HG03025 (cell line): Measurements from ENCODE around the gene PDLIM7.
A peak's percentile ranks its signal among the peaks of the same experiment; 100 is the strongest.

ENCODE experiments used
- ATAC-seq: cut with Tn5 transposase; IDR thresholded peaks from one replicate; pipeline ENCODE4 v1.9.1; 2021; ENCODE audit warnings: mild to moderate bottlenecking, moderate library complexity; ENCODE audit not compliant: unreplicated experiment, low FRiP score

PDLIM7 gene

GRCh38 chr5:177476531-177477233 is 20.7 kb downstream of the PDLIM7 start:
- no peak for ATAC-seq

DNA sequence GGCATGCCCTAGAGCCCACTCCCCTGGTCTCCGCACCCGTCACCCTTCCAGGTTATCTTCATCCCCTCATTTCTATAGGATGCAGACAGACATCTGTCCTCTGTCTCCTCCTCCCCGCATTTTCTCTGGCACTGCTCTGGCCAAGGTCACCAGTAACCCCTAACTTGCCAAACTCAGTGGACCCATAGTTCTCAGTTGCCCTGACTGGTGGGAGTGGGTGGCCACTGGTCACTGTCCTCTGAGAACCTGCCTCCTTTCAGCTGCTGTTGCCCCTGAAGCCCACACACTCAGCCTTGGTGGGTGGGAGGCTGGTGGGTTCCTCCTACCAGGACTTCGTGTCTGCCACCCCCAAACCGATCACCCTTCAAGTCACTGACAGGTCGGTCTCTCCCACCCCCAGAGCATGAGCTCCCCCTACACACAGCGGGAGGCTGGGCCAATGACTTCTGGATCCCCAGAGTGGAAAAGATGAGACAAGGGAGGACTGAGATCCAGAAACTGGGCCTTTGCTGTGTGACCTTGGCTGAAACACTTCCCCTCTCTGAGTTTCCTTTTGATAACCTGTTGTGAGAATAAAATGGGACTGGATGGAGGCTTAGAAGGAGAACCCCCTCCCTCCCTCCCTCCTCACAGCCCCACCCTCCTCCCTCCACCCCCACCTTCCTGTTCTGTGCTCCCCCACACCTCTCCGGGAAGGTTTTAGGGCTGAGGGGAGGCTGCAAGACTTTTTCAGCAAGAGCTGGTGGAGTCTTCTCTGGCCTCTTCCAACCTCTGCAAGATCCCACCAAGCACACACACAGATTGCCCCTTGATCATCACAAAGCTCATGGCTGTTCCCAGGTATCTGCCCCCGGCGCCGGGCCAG is 21.6 kb downstream of the PDLIM7 start:
- ATAC-seq, result no peak

- ATAC-seq, result no peak
Measured at GRCh38 chr5:177474846-177475562, 22.4 kb downstream of the PDLIM7 start.

- ATAC-seq, result no peak
Measured at GRCh38 chr5:177474002-177474476, 23.4 kb downstream of the PDLIM7 start.

- peak; percentile 34 for ATAC-seq
Measured at GRCh38 chr5:177473443-177474001, 23.9 kb downstream of the PDLIM7 start, which contains the start of gene DBN1. Gene DBN1 (minus strand): TSS chr5:177473634. CDS start chr5:177473521, 113 bp downstream.

DNA sequence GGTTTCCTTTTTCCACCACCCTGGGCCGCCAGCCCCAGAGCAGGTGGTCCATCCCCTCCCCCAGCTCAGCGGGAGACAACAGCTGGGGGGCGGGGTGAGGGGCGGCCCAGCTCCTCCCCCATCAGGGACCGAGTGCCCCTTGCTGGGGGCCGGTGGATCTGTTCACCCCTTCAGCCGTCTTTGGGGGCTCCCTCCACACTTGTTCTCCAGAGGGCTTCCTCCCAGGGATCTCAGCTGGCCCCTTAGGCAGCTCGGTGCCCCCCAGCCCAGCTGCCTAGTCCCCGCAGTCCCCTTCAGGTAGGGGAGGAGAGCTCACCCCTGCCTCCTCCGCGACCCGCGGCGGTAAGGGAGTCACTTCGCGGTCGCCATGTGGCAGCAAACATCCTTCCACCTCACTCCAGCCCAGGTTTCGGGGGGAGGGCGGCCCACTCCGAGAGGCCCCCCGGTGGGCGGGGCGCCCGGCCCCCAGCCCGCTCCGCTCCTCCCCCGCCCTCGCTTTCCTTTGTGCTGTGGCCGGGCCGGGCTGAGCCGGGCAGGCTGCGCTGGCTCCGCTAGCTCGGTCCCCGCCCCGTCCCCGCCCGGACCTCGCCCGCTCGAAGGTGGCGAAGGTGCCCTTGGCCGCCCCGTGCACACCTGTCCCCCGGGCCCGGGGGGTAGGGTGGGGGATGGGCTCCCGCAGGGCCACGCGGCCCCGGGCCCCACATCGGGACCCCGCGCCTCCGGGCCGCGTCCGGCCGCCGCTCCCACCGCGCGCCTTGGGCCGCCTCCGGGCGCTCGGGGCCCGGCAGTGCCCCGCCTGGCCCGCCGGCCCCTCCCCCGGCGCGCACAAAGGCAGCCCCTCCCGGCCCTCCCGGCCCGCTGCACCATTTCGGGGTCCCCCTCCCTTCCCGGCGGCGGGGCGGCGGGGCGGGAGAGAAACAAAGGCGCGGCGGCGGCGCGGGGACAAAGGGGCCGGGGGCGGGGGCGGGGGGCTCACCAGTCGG is 24.7 kb downstream of the PDLIM7 start:
- peak; percentile 50 for ATAC-seq

GRCh38 chr5:177471610-177472356 is 25.6 kb downstream of the PDLIM7 start:
- ATAC-seq, result no peak

GRCh38 chr5:177470759-177471536 is 26.5 kb downstream of the PDLIM7 start:
- no peak for ATAC-seq

DNA sequence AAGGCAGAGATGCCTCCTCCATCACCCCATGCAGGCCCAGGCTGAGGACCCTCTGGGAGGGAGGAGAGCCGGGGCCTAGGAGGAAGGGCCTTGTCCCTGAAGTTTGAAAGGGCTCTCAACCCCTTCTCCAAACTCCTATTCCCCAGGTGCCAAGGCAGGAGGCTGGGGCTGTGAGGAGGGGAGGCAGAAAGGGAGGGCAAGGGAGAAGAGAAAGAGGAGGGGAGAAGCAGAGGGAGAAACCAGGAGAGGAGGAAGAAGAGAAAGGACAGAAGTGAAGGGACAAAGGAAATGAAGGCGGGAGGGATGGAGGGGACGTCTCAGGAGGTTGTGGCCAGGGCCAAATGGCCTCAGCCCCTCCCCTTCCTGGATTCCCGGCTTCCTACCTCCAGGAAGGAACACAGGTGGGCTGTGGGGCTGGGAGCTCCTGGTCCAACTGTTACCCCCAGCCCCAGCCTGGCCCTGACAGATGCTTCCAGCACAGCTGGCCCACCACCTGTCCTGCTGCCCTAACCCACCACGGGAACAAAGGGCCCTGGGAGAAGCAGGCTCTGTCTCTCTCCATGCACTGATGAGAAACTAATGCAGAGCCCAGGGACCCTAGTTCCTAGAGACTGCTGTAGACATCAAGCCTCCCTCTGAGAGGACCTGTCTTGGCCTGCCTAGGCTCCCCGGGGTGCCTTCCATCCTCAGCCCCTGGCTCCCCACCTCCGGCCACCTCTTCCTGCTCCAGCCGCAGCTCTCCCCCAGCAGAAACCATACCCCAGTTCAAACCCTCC is 27.5 kb downstream of the PDLIM7 start:
- no peak for ATAC-seq

DNA sequence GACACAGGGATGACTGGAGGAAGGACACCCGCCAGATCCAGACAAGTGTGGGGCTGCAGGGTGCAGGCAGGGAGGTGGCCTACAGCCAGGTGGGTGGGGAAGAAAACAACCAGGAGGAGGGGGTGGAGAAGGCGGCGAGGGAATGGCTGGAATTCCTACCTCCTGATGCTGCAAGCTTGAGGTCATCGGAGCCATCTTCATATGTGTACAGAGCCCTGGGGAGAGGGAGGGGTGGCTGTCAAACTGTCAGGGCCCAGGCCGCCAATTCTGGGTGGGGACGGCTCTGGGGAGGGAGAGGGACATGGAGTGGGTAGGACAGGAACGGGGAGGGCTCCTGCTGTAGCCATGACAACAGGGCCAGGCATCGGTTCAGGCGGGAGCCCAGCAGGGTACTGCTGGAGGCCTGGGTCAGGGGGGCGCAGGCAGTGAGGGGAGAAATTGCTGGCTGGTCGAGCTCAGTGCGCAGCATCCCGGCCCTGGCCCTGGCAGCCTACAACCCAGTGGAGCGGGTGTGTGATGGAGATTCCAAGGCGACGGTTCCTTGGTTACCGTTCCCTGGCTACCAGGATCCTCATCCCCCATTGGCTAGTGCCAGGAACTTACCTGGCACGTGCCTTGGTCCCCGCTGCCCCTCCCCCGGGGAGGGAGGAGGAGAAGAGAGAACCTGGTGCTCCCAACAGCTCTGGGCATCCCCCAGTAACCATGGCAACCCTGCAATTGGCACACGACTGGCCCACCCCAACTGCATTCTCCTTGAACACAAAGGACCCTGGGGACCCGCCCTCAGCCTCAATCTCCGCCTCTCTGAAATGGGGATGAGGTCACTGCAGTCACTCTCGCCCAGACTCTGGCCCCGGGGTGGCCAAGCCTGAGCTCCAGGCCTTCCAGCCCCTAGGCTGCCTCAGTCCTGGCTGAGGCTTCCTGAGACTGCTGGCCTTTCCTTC is 28.4 kb downstream of the PDLIM7 start:
- ATAC-seq, result no peak

DNA sequence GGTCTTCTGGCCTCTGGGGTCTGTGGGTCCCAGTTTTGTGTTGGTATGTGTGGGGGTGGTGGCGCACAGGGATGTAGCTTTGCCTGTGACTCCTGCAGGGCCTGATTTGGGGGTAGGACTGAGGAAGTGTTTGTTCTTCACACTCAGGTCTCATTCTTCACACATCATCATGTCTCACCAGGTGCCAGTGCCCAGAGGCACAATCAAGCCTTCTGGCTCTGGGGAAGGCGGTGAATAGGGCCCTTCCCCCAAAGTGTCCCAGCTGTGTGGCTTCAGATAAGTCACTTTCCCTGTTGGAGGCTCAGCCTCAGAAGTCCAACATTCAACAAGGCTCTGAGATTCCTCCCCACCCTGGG is 29.1 kb downstream of the PDLIM7 start:
- no peak for ATAC-seq

- ATAC-seq, result no peak
Measured at GRCh38 chr5:177467436-177467835, 30.0 kb downstream of the PDLIM7 start.

DNA sequence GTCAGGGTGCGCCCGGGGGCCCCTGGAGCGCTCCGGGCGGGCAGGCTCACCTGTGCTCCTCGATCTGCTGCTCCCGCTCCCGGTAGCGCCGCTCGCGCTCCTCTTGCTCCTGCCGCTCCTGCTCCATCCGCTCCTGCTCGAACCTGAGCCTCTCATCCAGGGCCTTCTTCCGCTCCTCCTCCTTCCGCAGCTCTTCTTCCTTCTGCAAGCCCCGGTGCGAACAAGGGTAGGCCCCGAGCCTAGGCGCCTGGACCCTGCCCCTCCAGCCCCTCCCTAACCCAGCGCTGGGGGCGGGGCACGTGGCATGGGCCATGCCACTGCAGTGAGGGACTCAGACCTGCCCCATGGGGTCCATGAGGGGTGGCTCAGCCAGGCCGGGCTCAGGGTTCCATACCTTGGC is 30.5 kb downstream of the PDLIM7 start:
- ATAC-seq, result no peak

- no peak for ATAC-seq
Measured at GRCh38 chr5:177465044-177465443, 32.4 kb downstream of the PDLIM7 start.

DNA sequence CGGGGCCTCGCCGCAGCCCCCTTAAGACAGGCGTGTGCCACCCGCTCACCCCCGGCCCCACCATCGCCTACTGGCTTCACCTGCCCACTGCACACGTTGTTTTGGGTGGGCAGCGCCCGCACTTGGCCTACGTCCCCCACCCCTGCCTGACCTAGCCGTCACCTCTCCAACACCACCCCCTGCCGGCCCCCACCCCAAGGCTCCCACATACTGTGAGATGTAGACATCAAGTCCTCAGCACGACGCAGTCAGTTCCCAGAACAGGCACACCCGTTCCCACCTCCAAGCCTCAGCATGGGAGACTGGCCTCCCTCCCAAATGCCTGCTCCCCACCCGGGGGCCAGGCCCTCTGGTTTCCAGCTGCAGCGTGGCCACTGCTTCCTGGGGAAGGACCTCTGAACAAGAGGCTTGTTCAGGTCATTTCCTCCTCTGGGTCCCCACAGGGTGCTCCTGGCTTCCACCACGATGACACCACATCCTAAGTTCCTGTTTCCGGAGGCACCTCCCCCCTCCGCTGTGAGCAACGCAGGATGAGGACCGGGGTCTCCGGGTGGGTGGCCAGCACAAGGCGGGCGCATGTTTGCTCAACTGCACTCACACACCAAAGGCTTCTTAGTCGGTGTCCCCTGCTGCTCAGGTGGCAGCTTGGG is 35.3 kb downstream of the PDLIM7 start:
- ATAC-seq, result no peak
